Upper lobe of right lung (tissue), 1 donor: ENCODE data around the gene SWT1. TPM values are rescaled to one million over a fixed set of nuclear protein-coding genes. Genes with fewer than 3 reads are reported as not detected.
A peak's percentile ranks its signal among the peaks of the same experiment; 100 is the strongest.

Source experiments
- ATAC-seq: fragments of 200-7000 bp; cut with Tn5 transposase; one replicate; pipeline ENCODE4 v1.9.1; 2020; ENCODE audit warnings: mild to moderate bottlenecking, moderate library complexity
- DNase-seq: peaks from one replicate; pipeline ENCODE4 v3.0.0-alpha.2; 2020
- H3K27ac ChIP-seq: fragments of 200-600 bp; one replicate; pipeline ENCODE4 v1.8.0; 2022
- H3K27me3 ChIP-seq: fragments of 200-600 bp; one replicate; pipeline ENCODE4 v1.8.0; 2022; ENCODE audit warnings: mild to moderate bottlenecking
- H3K36me3 ChIP-seq: fragments of 200-600 bp; one replicate; pipeline ENCODE4 v1.8.0; 2022
- H3K4me1 ChIP-seq: fragments of 200-600 bp; one replicate; pipeline ENCODE4 v1.8.0; 2022
- H3K4me3 ChIP-seq: fragments of 200-600 bp; one replicate; pipeline ENCODE4 v1.8.0; 2022; ENCODE audit warnings: mild to moderate bottlenecking
- H3K9me3 ChIP-seq: fragments of 200-600 bp; one replicate; pipeline ENCODE4 v1.8.0; 2022
- intact Hi-C: fragments of 100-400 bp; cut with DNase I; formaldehyde crosslinking; loops from one replicate; pipeline ENCODE4 v1.11.0; 2022
- long read RNA-seq: library from polyadenylated mRNA; unstranded; transcript quantifications from one replicate; pipeline ENCODE4 v2.0.0, GENCODE V29; 2021
- total RNA-seq: library from RNA; stranded (reverse); fragmentation: NEBNext Ultra II Directional; extraction: Animal tissue kit (Norgen Biotek cat#: 25700); gene quantifications from one replicate; pipeline ENCODE4 v1.2.1, GENCODE V29; 2021
- TF ChIP-seq, protein P1 (sequence below): fragments of 200-600 bp; IDR thresholded peaks from one replicate; pipeline ENCODE4 v1.8.0; 2022; ENCODE audit warnings: antibody characterized with exemption
- donor health status: DM: no; HTN: yes; CAD: no; lungs with severe emphysema.

The SWT1 gene, protein sequence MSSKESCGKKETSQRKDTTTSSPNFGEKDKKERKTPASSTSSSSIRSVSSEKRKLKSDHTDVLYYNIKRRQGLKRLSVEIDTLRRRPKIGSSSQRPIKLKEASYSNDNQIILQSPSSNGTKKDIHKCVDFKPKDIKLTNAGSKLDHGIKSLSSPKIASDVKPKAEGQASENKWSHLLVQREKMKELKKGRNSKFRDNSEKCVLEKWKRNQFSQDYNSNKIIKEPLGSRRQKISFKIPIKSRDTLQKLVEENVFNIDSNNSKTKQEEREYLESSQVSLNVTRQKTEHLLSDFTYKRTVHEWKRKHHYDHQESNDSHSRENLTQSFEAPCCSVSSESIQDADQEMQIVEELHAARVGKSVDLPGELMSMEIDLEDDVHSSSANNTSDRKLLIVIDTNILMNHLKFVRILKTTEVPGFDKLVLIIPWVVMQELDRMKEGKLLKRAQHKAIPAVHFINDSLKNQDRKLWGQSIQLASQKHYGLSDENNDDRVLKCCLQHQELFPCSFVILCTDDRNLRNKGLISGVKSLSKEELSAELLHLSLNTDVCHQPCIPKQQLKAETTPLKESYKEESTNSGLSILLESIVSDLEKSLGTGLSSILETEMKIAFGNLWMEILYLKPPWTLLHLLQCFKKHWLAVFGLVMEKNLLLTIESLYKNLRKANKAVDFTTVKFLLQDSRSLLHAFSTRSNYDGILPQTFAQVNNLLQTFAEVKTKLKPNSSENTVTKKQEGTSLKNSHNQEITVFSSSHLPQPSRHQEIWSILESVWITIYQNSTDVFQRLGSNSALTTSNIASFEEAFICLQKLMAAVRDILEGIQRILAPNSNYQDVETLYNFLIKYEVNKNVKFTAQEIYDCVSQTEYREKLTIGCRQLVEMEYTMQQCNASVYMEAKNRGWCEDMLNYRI
- 7.2 TPM for total RNA-seq
- long read RNA-seq, partial matches to known transcripts = 1 of 13 reads
- long read RNA-seq, other reads (novel, unspliced or antisense) = 9 of 13 reads

DNA sequence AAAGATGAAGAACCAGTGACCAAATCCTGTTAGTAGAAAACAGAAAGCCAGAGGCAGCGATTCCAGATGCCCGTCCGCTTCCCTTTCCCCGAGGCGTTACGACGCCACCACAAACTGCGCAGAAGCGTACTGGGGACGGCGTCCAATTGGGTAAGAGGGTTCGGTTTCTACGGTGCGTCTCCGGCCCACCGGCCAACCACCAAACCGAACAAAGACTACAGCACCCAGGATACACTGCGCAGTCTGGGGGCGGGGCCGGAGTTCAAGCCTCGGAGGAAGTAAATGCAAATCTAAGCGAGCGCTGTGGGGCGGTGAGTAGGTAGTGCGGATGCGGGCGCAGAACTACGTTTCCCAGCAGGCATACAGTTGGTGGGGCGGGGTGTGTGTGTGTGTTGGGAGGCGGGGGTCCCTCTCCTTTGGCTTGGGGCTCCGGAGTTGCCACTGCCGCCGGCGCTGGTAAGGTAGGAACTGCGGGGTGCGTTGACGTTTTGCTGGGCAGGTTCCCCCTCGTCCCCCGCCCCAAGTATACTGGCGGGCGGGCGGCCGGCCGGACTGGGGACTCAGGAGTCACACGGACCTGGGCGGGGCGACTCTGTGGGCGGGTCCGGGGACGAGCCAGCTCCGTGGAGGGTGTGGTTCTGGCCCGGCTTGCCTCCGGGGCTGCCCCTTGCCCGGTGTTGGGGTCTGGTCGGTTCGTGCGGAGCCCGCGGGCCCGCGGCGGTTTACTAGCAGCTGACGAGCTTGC, at the start of gene SWT1, which contains the start of gene TRMT1L:
Gene SWT1 (plus strand): TSS at position 314 of the 745 bp plus-strand sequence. CDS start 3,675 bp downstream, outside the sequence.
Gene TRMT1L (minus strand): TSS at position 100 of the 745 bp plus-strand sequence. CDS start 241 bp downstream, outside the sequence.
- Histone ChIP-seq H3K36me3 (peaks cover 8% of the 10 kb centered on the region), H3K27me3 (no peaks in the 10 kb centered on the region), H3K9me3 (no peaks in the 10 kb centered on the region), H3K4me1 (peaks cover 28% of the 10 kb centered on the region), H3K27ac (peak within 1 kb of the TSS; percentile 100), H3K4me3 (peak within 1 kb of the TSS; percentile 92)
- intact Hi-C loops = no loop called here
- TF ChIP-seq, protein P1, sequence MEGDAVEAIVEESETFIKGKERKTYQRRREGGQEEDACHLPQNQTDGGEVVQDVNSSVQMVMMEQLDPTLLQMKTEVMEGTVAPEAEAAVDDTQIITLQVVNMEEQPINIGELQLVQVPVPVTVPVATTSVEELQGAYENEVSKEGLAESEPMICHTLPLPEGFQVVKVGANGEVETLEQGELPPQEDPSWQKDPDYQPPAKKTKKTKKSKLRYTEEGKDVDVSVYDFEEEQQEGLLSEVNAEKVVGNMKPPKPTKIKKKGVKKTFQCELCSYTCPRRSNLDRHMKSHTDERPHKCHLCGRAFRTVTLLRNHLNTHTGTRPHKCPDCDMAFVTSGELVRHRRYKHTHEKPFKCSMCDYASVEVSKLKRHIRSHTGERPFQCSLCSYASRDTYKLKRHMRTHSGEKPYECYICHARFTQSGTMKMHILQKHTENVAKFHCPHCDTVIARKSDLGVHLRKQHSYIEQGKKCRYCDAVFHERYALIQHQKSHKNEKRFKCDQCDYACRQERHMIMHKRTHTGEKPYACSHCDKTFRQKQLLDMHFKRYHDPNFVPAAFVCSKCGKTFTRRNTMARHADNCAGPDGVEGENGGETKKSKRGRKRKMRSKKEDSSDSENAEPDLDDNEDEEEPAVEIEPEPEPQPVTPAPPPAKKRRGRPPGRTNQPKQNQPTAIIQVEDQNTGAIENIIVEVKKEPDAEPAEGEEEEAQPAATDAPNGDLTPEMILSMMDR = no peak
- DNase-seq = peak; percentile 99
- ATAC-seq = peak; percentile 97

DNA sequence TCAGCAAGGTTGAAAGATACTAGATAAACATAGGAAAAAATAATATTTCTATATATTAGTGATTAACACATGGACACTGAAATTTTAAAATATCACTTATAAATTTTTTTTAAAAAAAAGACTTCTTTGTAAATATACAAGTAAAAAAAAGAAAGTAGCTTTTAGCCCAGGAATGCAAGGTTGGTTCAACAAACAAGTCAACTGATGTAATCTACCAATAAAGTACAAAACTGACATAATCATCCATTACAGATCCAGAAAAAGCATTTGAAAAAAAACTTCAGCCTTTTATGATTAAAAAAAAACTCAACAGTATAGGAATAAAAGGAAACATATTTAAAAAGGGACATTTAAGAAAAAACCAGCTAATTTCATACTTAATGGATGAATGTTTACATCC, 48.6 kb upstream of the SWT1 start:
- Histone ChIP-seq H3K4me3 (no peak overlapping the region), H3K4me1 (no peaks in the 10 kb centered on the region), H3K27ac (no peak overlapping the region), H3K9me3 (peaks cover 10% of the 10 kb centered on the region), H3K27me3 (no peaks in the 10 kb centered on the region), H3K36me3 (no peaks in the 10 kb centered on the region)
- ATAC-seq (no peak), DNase-seq (no peak)
- intact Hi-C loops = no loop called here
- TF ChIP-seq, protein P1 = no peak

DNA sequence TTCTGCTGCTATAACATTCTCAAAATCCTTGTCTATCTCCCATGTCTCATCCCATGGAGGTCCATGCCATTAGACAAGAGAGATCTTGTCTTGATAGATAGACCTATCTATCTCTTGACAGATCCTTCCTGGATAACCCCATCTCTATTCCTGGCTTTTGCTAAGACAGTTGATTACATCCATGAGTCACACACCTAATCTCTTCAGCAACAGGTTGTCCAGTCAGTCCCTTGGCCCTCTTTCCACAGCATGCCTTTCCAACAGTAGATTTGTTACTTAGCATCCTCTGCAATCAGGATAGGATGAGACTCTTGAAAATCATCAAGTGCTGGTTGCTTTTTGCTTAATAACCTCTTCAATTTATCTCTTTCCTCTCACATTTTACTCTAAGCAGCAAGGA, 46.8 kb upstream of the SWT1 start:
- no peaks in the 10 kb centered on the region for H3K27me3 ChIP-seq
- DNase-seq = no peak
- ATAC-seq = no peak
- intact Hi-C loops = no loop called here
- no peak overlapping the region for H3K4me3 ChIP-seq
- no peaks in the 10 kb centered on the region for H3K36me3 ChIP-seq
- TF ChIP-seq, protein P1 = no peak
- no peak overlapping the region for H3K27ac ChIP-seq
- H3K4me1 ChIP-seq = no peaks in the 10 kb centered on the region
- peaks cover 10% of the 10 kb centered on the region for H3K9me3 ChIP-seq

DNA sequence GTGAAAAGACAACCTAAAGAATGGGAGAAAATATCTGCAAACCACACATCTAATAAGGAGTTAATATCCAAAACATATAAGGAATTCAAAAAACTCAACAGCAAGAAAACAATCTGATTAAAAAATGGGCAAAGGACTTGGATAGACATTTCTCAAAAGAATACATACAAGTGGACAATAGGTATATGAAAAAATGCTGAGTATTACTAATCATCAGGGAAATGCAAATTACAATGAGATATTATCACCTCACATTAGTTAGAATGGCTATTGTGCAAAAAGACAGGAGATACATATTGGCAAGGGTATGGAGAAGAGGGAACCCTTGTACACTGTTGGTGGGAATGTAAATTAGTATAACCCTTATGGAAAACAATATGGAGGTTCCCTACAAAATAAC, 45.1 kb upstream of the SWT1 start:
- Histone ChIP-seq H3K36me3 (no peaks in the 10 kb centered on the region), H3K4me1 (no peaks in the 10 kb centered on the region), H3K27me3 (no peaks in the 10 kb centered on the region), H3K4me3 (no peak overlapping the region), H3K27ac (no peak overlapping the region), H3K9me3 (peaks cover 10% of the 10 kb centered on the region)
- no peak for DNase-seq
- ATAC-seq = no peak
- TF ChIP-seq, protein P1 = no peak
- intact Hi-C loops = no loop called here

DNA sequence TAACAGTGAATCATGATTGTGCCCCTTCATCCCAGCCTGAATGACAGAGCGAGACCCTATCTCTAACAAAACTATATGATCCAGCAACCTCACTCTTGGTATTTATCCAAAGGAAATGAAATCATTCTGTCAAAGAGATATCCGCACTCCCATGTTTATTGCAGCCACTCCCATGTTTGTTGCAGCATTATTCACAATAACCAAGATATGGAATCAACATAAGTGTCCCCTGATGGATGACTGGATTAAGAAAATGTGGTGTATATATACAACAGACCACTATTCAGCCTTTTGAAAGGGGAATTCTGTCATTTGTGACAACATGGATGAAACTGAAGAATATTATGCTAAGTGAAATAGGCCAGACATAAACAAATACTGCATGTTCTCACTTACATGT, 44.6 kb upstream of the SWT1 start:
- Histone ChIP-seq H3K27ac (no peak overlapping the region), H3K9me3 (peaks cover 10% of the 10 kb centered on the region), H3K4me3 (no peak overlapping the region), H3K36me3 (no peaks in the 10 kb centered on the region), H3K27me3 (no peaks in the 10 kb centered on the region), H3K4me1 (no peaks in the 10 kb centered on the region)
- no peak for DNase-seq
- no peak for ATAC-seq
- intact Hi-C loops = no loop called here
- TF ChIP-seq, protein P1 = no peak
